Measurements from ENCODE around the gene SPDL1.
A peak's percentile ranks its signal among the peaks of the same experiment; 100 is the strongest.
"Not testable (repeated sequence)": the region's sequence is repeated elsewhere in the genome, so short reads cannot be mapped to it uniquely, and the experiment has no call there.

The SPDL1 gene

DNA sequence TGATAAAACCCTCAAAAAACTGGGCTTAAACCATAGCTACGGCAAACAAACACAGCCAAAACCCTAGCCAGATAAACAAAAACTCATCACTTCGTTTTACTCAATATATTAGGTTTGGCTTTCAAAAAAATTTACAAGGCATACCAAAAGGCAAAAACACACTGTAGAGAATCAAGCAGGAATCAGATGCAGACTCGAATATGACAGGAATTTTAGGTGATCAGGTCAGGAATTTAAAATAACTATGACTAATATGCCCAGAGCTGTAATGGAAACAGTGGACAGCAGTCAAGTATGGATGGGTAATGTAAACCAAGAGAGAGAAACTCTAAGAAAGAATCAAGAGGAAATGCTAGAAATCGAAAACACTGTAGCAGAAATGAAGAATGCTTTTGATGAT is 27.0 kb downstream of the SPDL1 start:
- in situ Hi-C loops (cut with HindIII; ENCODE audit: low sequenced_read_pairs): no loop called here
- no peak overlapping the region for H3K4me3 ChIP-seq (ENCODE audit: low read depth, low read length)
- TF ChIP-seq, protein P1, sequence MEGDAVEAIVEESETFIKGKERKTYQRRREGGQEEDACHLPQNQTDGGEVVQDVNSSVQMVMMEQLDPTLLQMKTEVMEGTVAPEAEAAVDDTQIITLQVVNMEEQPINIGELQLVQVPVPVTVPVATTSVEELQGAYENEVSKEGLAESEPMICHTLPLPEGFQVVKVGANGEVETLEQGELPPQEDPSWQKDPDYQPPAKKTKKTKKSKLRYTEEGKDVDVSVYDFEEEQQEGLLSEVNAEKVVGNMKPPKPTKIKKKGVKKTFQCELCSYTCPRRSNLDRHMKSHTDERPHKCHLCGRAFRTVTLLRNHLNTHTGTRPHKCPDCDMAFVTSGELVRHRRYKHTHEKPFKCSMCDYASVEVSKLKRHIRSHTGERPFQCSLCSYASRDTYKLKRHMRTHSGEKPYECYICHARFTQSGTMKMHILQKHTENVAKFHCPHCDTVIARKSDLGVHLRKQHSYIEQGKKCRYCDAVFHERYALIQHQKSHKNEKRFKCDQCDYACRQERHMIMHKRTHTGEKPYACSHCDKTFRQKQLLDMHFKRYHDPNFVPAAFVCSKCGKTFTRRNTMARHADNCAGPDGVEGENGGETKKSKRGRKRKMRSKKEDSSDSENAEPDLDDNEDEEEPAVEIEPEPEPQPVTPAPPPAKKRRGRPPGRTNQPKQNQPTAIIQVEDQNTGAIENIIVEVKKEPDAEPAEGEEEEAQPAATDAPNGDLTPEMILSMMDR (IDR thresholded peaks at IDR 0.05; ENCODE audit: low read depth, low read length): no peak
- peak; percentile 24 for DNase-seq (ENCODE audit: low read depth, low spot score)

DNA sequence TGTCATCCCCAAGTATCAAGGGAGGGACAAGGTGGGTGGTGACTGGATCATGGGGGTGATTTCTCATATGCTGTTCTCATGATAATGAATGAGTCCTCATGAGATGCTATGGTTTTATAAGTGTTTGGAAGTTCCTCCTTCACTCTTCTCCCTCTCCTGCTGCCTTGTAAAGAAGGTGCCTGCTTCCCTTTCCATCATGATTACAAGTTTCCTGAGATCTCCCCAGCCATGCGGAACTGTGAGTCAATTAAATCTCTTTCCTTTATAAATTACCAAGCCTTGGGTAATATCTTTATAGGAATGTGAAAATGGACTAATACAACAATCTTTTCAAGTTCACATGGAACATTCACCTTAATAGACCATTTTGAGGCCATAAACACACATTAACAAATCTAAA is 32.0 kb downstream of the SPDL1 start:
- no peak overlapping the region for H3K4me3 ChIP-seq (ENCODE audit: low read depth, low read length)
- no peak for DNase-seq (ENCODE audit: low read depth, low spot score)
- in situ Hi-C loops (cut with HindIII; ENCODE audit: low sequenced_read_pairs): no loop called here
- TF ChIP-seq, protein P1 (IDR thresholded peaks at IDR 0.05; ENCODE audit: low read depth, low read length): no peak

DNA sequence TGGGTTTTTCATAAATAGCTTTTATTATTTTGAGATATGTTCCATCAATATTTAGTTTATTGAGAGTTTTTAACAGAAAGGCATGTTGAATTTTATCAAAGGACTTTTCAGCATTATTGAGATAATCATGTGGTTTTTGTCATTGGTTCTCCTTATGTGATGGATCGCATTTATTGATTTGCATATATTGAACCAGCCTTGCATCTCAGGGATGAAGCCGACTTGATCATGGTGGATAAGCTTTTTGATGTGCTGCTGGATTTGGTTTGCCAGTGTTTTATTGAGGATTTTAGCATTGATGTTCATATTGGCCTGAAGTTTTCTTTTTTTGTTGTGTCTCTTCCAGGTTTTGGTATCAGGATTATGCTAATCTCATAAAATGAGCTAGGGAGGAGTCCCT is 40.7 kb downstream of the SPDL1 start:
- DNase-seq (ENCODE audit: low read depth, low spot score); H3K4me3 ChIP-seq (ENCODE audit: low read depth, low read length); in situ Hi-C loops (cut with HindIII; ENCODE audit: low sequenced_read_pairs): not testable (repeated sequence)

DNA sequence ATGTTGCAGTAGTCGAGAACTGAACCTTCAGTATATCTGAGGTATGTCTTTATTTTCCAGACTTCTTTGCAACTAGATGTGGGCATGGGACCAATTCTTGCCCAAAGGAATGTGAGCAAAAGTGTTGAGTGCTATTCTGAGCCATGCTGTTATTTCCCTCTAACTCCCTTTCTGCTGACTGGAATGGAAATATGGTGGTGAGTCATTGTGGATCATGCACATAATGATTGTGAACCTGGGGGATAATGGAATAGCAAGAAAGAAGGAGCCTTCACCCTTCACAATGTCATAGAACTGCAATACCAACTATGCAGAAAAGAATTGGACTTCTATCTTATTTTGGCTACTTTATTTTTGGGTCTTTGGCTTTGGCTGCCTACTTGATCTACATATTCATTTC is 43.2 kb downstream of the SPDL1 start:
- H3K4me3 ChIP-seq (ENCODE audit: low read depth, low read length): no peak overlapping the region
- peak; percentile 96 for DNase-seq (ENCODE audit: low read depth, low spot score)
- in situ Hi-C loops (cut with HindIII; ENCODE audit: low sequenced_read_pairs): no loop called here

DNA sequence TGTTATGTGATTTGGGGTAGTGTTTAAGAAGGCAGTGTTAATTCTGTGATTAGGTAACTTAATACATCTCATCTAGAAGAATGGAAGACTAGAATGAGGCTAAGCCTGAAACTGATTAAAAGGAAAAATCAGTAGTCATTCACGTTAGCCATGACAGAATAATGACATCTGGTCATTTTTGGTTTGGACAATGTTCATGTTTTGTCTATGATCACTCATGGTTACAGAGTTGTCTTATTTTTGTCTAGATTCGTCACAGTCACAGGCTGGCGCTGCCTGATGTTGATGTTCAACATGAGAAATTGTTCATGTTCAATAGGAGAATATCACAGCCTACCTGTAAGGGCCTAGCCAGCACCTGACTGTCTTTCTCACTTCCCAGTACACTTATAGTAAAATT is 44.0 kb downstream of the SPDL1 start:
- TF ChIP-seq, protein P1 (IDR thresholded peaks at IDR 0.05; ENCODE audit: low read depth, low read length): no peak
- in situ Hi-C loops (cut with HindIII; ENCODE audit: low sequenced_read_pairs): no loop called here
- DNase-seq (ENCODE audit: low read depth, low spot score): no peak
- no peak overlapping the region for H3K4me3 ChIP-seq (ENCODE audit: low read depth, low read length)

More for the DNA sequence above, 43.2 kb downstream of the SPDL1 start:
- TF ChIP-seq, protein P1 (IDR thresholded peaks at IDR 0.05; ENCODE audit: low read depth, low read length): no peak

DNA sequence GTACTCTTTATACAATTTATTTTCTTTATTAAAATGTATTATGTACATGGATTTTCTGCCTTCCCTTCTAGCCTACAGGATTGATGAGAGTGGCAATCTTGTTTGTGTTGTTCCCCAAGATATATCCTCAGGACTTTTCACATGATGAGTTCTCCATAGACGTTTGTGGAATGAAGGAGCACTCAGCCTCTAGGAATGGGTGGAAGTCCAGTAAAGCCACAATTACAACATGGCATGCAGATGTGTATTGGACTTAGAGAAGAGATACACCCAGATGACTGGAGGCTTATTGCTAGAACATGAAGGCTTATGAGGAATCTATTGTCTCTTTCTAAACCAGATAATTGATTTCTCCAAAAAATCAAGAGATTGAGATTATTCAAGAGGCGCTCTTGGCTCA is 45.3 kb downstream of the SPDL1 start:
- in situ Hi-C loops (cut with HindIII; ENCODE audit: low sequenced_read_pairs): no loop called here
- TF ChIP-seq, protein P1 (IDR thresholded peaks at IDR 0.05; ENCODE audit: low read depth, low read length): no peak
- H3K4me3 ChIP-seq (ENCODE audit: low read depth, low read length): no peak overlapping the region
- peak; percentile 66 for DNase-seq (ENCODE audit: low read depth, low spot score)

DNA sequence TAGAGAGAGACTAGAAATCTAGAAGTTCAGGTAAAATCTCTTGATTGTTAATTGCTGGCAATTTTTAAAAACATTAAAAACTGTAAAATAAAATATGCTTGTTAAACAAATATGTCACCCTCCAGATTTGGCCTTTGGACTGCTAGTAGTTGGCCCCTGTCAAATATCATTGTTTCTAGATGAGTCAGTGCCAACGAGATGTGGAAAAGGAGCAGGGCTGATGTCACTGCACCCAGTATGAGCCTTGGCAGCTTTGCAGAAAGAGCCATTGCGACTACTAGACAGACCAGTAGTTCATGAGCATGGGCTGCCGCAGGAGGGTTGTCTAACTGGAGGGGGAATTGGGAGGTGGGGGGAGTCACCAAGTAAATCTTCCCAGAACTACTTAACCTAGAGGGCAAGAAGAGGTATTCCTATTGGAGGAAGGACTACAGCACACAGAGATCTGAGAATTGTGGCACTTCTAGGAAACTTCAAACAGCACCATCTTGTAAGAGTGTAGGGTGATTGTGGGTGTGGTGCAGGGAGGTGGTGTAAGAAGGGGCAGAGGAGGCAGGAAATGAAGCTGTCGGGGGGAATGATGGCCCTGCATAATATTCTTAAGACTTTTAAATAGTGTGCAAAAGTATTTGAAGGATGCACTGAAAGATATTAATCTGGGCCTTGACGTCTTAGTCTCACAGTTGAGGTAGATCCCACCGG is 46.4 kb downstream of the SPDL1 start:
- no peak overlapping the region for H3K4me3 ChIP-seq (ENCODE audit: low read depth, low read length)
- TF ChIP-seq, protein P1 (IDR thresholded peaks at IDR 0.05; ENCODE audit: low read depth, low read length): no peak
- peak; percentile 92 for DNase-seq (ENCODE audit: low read depth, low spot score)
- in situ Hi-C loops (cut with HindIII; ENCODE audit: low sequenced_read_pairs): no loop called here
